Measurements from ENCODE around the gene SMARCA4. TPM values are rescaled to one million over a fixed set of nuclear protein-coding genes. Genes with fewer than 3 reads are reported as not detected.

The SMARCA4 gene
- total RNA-seq, 1 experiment from 2014 or later: 261 TPM

DNA sequence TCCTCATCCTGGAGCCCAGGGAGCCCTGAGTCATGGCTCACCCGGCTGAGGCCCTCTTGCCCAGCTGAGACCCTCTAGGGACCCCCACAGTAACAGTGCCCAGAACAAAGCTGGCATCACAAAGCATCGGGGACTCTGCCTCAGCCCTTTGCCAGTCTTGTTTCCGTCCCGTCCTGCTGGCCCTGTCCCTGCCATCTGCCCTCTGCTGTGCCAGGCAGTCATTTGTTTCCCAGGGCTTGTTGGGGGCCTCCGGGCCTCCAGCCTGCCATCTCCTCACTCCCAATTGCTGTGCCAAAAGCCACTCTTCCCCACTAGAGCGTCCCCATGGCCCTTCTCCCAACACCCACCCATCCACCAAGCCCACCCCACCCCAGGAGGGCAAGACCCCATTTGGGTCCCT, 64.2 kb downstream of the SMARCA4 start:
- H3K27ac ChIP-seq (ENCODE audit: insufficient read length, low read depth, low read length): no peak overlapping the region

More for the DNA sequence above, 64.2 kb downstream of the SMARCA4 start:
- Histone ChIP-seq H3K4me1 (ENCODE audit: insufficient read depth, low read length) (no peaks in the 10 kb centered on the region), H3K9ac (ENCODE audit: extremely low read depth, insufficient read length, low read length) (no peak overlapping the region), H2AFZ (ENCODE audit: low read length) (no peak overlapping the region), H4K20me1 (ENCODE audit: control insufficient read depth, insufficient read depth, insufficient read length) (no peaks in the 10 kb centered on the region), H2BK5ac (ENCODE audit: insufficient read length, low read length) (no peak overlapping the region), H3K79me1 (ENCODE audit: insufficient read depth, low read depth, low read length, poor library complexity, severe bottlenecking) (no peaks in the 10 kb centered on the region), H3K9me3 (ENCODE audit: control insufficient read depth, low read depth, low read length) (no peaks in the 10 kb centered on the region), H3K56ac (ENCODE audit: insufficient read length, low read depth, low read length) (no peak overlapping the region), H3K23ac (ENCODE audit: insufficient read length, low read depth, low read length) (no peak overlapping the region), H4K8ac (replicated peaks; ENCODE audit: insufficient read length, low read depth, low read length) (no peak overlapping the region), H4K91ac (ENCODE audit: insufficient read length, low read depth, low read length) (no peak overlapping the region), H3K23me2 (ENCODE audit: insufficient read length, low read depth, low read length, poor library complexity, severe bottlenecking) (no peaks in the 10 kb centered on the region), H4K5ac (ENCODE audit: insufficient read length, low read depth, low read length) (no peak overlapping the region), H3K27me3 (ENCODE audit: insufficient read depth, low read length) (no peaks in the 10 kb centered on the region), H2BK12ac (ENCODE audit: insufficient read length, low read depth, low read length) (no peak overlapping the region), H2BK120ac (ENCODE audit: low read depth, low read length, poor library complexity, severe bottlenecking) (no peak overlapping the region), H3K4ac (ENCODE audit: low read depth, low read length) (no peak overlapping the region), H3K18ac (ENCODE audit: insufficient read length, low read depth, low read length) (no peak overlapping the region), H3K14ac (ENCODE audit: insufficient read depth, low read length) (no peak overlapping the region), H2BK20ac (ENCODE audit: low read depth, low read length, poor library complexity, severe bottlenecking) (no peak overlapping the region), H3K79me2 (ENCODE audit: insufficient read depth, low read length) (no peaks in the 10 kb centered on the region), H2BK15ac (ENCODE audit: low read depth, low read length) (no peak overlapping the region), H3K4me2 (ENCODE audit: insufficient read depth, insufficient read length, low read length) (no peak overlapping the region), H2AK5ac (ENCODE audit: insufficient read length, low read length) (no peak overlapping the region), H3T11ph (ENCODE audit: low read length) (no peak overlapping the region)
- no peaks in the 10 kb centered on the region; a peak in 1 of 5 replicates for H3K9me3 Mint-ChIP-seq
- H3K4me1 Mint-ChIP-seq: no peaks in the 10 kb centered on the region
- no peaks in the 10 kb centered on the region for H3K27me3 Mint-ChIP-seq (ENCODE audit: low read depth)
- peaks cover 53 to 94% (median 91%) of the 10 kb centered on the region in 3 experiments for H3K36me3 Mint-ChIP-seq (ENCODE audit: insufficient read depth in 1 of 3, low read depth in 3 of 3)
- WGBS (ENCODE audit: extremely low coverage, insufficient read length, low lambda C conversion rate): no CpG with 5 or more reads among the region's 6 CpGs
- DNase-seq: no peak
- H3K27ac Mint-ChIP-seq: peak overlapping the region in 1 of 3 experiments; percentile 67; a peak in 1 of 7 replicates
- TF ChIP-seq, protein P1, sequence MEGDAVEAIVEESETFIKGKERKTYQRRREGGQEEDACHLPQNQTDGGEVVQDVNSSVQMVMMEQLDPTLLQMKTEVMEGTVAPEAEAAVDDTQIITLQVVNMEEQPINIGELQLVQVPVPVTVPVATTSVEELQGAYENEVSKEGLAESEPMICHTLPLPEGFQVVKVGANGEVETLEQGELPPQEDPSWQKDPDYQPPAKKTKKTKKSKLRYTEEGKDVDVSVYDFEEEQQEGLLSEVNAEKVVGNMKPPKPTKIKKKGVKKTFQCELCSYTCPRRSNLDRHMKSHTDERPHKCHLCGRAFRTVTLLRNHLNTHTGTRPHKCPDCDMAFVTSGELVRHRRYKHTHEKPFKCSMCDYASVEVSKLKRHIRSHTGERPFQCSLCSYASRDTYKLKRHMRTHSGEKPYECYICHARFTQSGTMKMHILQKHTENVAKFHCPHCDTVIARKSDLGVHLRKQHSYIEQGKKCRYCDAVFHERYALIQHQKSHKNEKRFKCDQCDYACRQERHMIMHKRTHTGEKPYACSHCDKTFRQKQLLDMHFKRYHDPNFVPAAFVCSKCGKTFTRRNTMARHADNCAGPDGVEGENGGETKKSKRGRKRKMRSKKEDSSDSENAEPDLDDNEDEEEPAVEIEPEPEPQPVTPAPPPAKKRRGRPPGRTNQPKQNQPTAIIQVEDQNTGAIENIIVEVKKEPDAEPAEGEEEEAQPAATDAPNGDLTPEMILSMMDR (conservative IDR thresholded peaks at IDR 0.05): no peak
- no peak overlapping the region for H3K4me3 Mint-ChIP-seq
